Right lobe of liver (tissue), 6 donors: ENCODE data around the gene PRKN. TPM values are rescaled to one million over a fixed set of nuclear protein-coding genes. Genes with fewer than 3 reads are reported as not detected.

Experiments
- ATAC-seq, 4 donors: fragments of 200-7000 bp; cut with Tn5 transposase; one replicate each; pipeline ENCODE4 v1.9.1; 2020; ENCODE audit warnings: mild to moderate bottlenecking in 4 of 4, moderate library complexity in 4 of 4
- DNase-seq, 3 donors: peaks; one replicate each; pipeline ENCODE4 v3.0.0-alpha.2; 2020
- H3K27ac ChIP-seq, 3 donors: fragments of 200-600 bp; one replicate each; pipeline ENCODE4 v1.8.0; 2022
- H3K27me3 ChIP-seq, 2 donors: fragments of 200-600 bp; one replicate each; pipeline ENCODE4 v1.8.0; 2022
- H3K36me3 ChIP-seq, 4 donors: fragments of 200-600 bp; sonication (generic) in 1 of 4; one replicate each; pipeline versions ENCODE4 v1.5.1 to v1.8.0; 2017 to 2022; ENCODE audit warnings: control low read depth in 1 of 4
- H3K4me1 ChIP-seq, 4 donors: fragments of 200-600 bp; sonication (generic) in 1 of 4; one replicate each; pipeline versions ENCODE4 v1.5.1 to v1.8.0; 2017 to 2022; ENCODE audit warnings: control low read depth in 1 of 4
- H3K4me3 ChIP-seq, 3 donors: fragments of 200-600 bp; one replicate each; pipeline ENCODE4 v1.8.0; 2022
- H3K9me3 ChIP-seq, 4 donors: fragments of 200-600 bp; sonication (generic) in 1 of 4; one replicate each; pipeline versions ENCODE4 v1.5.1 to v1.8.0; 2017 to 2022; ENCODE audit warnings: control low read depth in 1 of 4
- CTCF ChIP-seq, 4 donors: fragments of 200-600 bp in 3 of 4; fragments of 450-650 bp in 1 of 4; IDR thresholded peaks; one replicate each; pipeline versions ENCODE4 v1.5.1 to v1.8.0; 2016 to 2022; ENCODE audit warnings: antibody characterized with exemption in 4 of 4, mild to moderate bottlenecking in 2 of 4
- POLR2A ChIP-seq: fragments of 450-650 bp; IDR thresholded peaks from one replicate; pipeline ENCODE4 v1.6.1; 2017; ENCODE audit warnings: antibody characterized with exemption, mild to moderate bottlenecking
- WGBS: methylation state at CpG from one replicate; pipeline ENCODE4 v1.1.6; 2018; ENCODE audit warnings: low coverage, low lambda C conversion rate; ENCODE audit not compliant: insufficient coverage; ENCODE audit errors: missing lambda C conversion rate; 5-methylcytosine and 5-hydroxymethylcytosine counted together
- intact Hi-C, 2 donors: fragments of 100-400 bp; cut with DNase I; formaldehyde crosslinking; loops; one replicate each; pipeline versions ENCODE4 v1.11.2 to v1.14.1; 2022
- total RNA-seq, 6 experiments: library from RNA; depleted of rRNA in 2 of 6; stranded (reverse); fragments of >200 nt in 2 of 6; fragmentation: NEBNext Ultra II Directional in 3 of 6; extraction: Animal tissue kit (Norgen Biotek cat#: 25700) in 3 of 6; gene quantifications; one replicate each; pipeline versions ENCODE4 v1.1.0 to v1.2.4, GENCODE V29; 2016 to 2023
- donor health status: DM: no; HTN: yes; CAD: no.
- donor health status: DM: no; HTN: no; CAD: no.
- donor health status: DM: no; HTN: no; CAD: no.
- donor health status: DM: no; HTN: yes; CAD: no.
- donor health status: DM: no; HTN: yes; CAD: no.

Gene PRKN
- total RNA-seq, 6 experiments from 2014 or later: 1.1 to 3.7 (median 2.2) TPM

GRCh38 chr6:162256361-162256760, 471.2 kb downstream of the PRKN start:
- H3K4me1 ChIP-seq: no peaks in the 10 kb centered on the region
- ATAC-seq (no peak), DNase-seq (no peak)
- intact Hi-C loops: no loop called here
- 79% methylated on average over 3 of the region's 3 CpGs for WGBS
- no peak overlapping the region for H3K4me3 ChIP-seq
- H3K9me3 ChIP-seq: no peaks in the 10 kb centered on the region
- no peaks in the 10 kb centered on the region for H3K36me3 ChIP-seq
- no peak overlapping the region for H3K27ac ChIP-seq
- H3K27me3 ChIP-seq: no peaks in the 10 kb centered on the region
- TF ChIP-seq POLR2A (no peak), CTCF (IDR thresholded peaks at IDR 0.05) (no peak)

GRCh38 chr6:162251257-162251656, 476.3 kb downstream of the PRKN start:
- ATAC-seq (no peak), DNase-seq (no peak)
- intact Hi-C loops: no loop called here
- Histone ChIP-seq H3K4me1 (peaks cover 0 to 16% (median 0%) of the 10 kb centered on the region in 4 donors), H3K36me3 (no peaks in the 10 kb centered on the region), H3K27ac (no peak overlapping the region), H3K27me3 (no peaks in the 10 kb centered on the region), H3K4me3 (no peak overlapping the region), H3K9me3 (no peaks in the 10 kb centered on the region)
- TF ChIP-seq CTCF (IDR thresholded peaks at IDR 0.05) (peak in 1 of 4 donors; percentile 24), POLR2A (no peak)
- WGBS: 86% methylated on average over 3 of the region's 3 CpGs

- Histone ChIP-seq H3K4me1 (peaks cover 0 to 25% (median 2%) of the 10 kb centered on the region in 4 donors), H3K27ac (peak overlapping the region in 2 of 3 donors; percentile 32 to 75), H3K9me3 (no peaks in the 10 kb centered on the region), H3K36me3 (no peaks in the 10 kb centered on the region), H3K27me3 (no peaks in the 10 kb centered on the region), H3K4me3 (peak overlapping the region in 1 of 3 donors; percentile 24)
- intact Hi-C loops: no loop called here
- no peak for TF ChIP-seq CTCF (IDR thresholded peaks at IDR 0.05)
- no peak for TF ChIP-seq POLR2A
- peak; percentile 90 to 96 (median 92) for ATAC-seq
- peak in 1 of 3 donors; percentile 57 for DNase-seq
- WGBS: 20% methylated on average over 11 of the region's 11 CpGs
These were observed 477.5 kb downstream of the PRKN start for GRCh38 chr6:162249907-162250642.

GRCh38 chr6:162245830-162246420, 481.6 kb downstream of the PRKN start:
- H3K9me3 ChIP-seq: no peaks in the 10 kb centered on the region
- H3K27me3 ChIP-seq: no peaks in the 10 kb centered on the region
- TF ChIP-seq CTCF (IDR thresholded peaks at IDR 0.05) (no peak), POLR2A (no peak)
- no peak overlapping the region for H3K4me3 ChIP-seq
- no peaks in the 10 kb centered on the region for H3K36me3 ChIP-seq
- H3K4me1 ChIP-seq: peaks cover 0 to 24% (median 2%) of the 10 kb centered on the region in 4 donors
- intact Hi-C loops: no loop called here
- WGBS: 71% methylated on average over 6 of the region's 8 CpGs
- H3K27ac ChIP-seq: no peak overlapping the region
- ATAC-seq (peak in 2 of 4 donors; percentile 40 to 58), DNase-seq (no peak)
